Parathyroid adenoma (tissue), 2 donors: ENCODE data around the gene RYR1.
A peak's percentile ranks its signal among the peaks of the same experiment; 100 is the strongest.

Experiments used
- H2AFZ ChIP-seq: fragments of 300-600 bp; sonication (generic); one replicate; pipeline ENCODE4 v1.7.0; 2017; ENCODE audit warnings: antibody characterized with exemption, mild to moderate bottlenecking
- H3K27ac ChIP-seq: fragments of 300-600 bp; sonication (generic); one replicate; pipeline ENCODE4 v1.7.0; 2017
- H3K27me3 ChIP-seq: fragments of 300-600 bp; sonication (generic); one replicate; pipeline ENCODE4 v1.7.0; 2017; ENCODE audit warnings: low read length; ENCODE audit not compliant: control insufficient read depth, insufficient read depth
- H3K36me3 ChIP-seq: fragments of 300-600 bp; sonication (generic); one replicate; pipeline ENCODE4 v1.7.0; 2017; ENCODE audit warnings: low read length; ENCODE audit not compliant: control insufficient read depth, insufficient read depth
- H3K4me1 ChIP-seq: fragments of 300-600 bp; sonication (generic); one replicate; pipeline ENCODE4 v1.7.0; 2017; ENCODE audit warnings: control low read depth
- H3K4me2 ChIP-seq: fragments of 300-600 bp; sonication (generic); one replicate; pipeline ENCODE4 v1.7.0; 2017; ENCODE audit warnings: low read length
- H3K4me3 ChIP-seq: fragments of 300-600 bp; sonication (generic); one replicate; pipeline ENCODE4 v1.7.0; 2017; ENCODE audit warnings: low read depth, low read length
- H3K79me2 ChIP-seq: fragments of 300-600 bp; sonication (generic); one replicate; pipeline ENCODE4 v1.7.0; 2017; ENCODE audit warnings: control low read depth
- H3K9ac ChIP-seq: fragments of 300-600 bp; sonication (generic); one replicate; pipeline ENCODE4 v1.7.0; 2017; ENCODE audit warnings: mild to moderate bottlenecking
- H3K9me3 ChIP-seq: fragments of 300-600 bp; sonication (generic); one replicate; pipeline ENCODE4 v1.7.0; 2017; ENCODE audit warnings: low read length; ENCODE audit not compliant: control insufficient read depth
- CTCF ChIP-seq: fragments of 300-600 bp; sonication (generic); IDR thresholded peaks from one replicate; pipeline ENCODE4 v1.7.0; 2017; ENCODE audit warnings: antibody characterized with exemption, mild to moderate bottlenecking
- donor health status: primary hyperparathyroidism.

Gene RYR1

GRCh38 chr19:38543807-38544568 lies 110.5 kb downstream of the RYR1 start:
- Histone ChIP-seq H3K4me1 (peaks cover 3% of the 10 kb centered on the region), H3K36me3 (no peaks in the 10 kb centered on the region), H3K79me2 (no peaks in the 10 kb centered on the region), H3K4me3 (peak overlapping the region; percentile 33), H2AFZ (peak overlapping the region; percentile 68), H3K27me3 (no peaks in the 10 kb centered on the region), H3K4me2 (peak overlapping the region; percentile 61), H3K9me3 (no peaks in the 10 kb centered on the region), H3K9ac (no peak overlapping the region), H3K27ac (no peak overlapping the region)
- TF ChIP-seq CTCF = peak; percentile 72

GRCh38 chr19:38544569-38545315 lies 111.3 kb downstream of the RYR1 start:
- TF ChIP-seq CTCF = no peak
- Histone ChIP-seq H3K9ac (no peak overlapping the region), H3K36me3 (no peaks in the 10 kb centered on the region), H3K79me2 (no peaks in the 10 kb centered on the region), H3K9me3 (no peaks in the 10 kb centered on the region), H3K4me2 (peak overlapping the region; percentile 61), H3K4me1 (peaks cover 3% of the 10 kb centered on the region), H3K27ac (no peak overlapping the region), H2AFZ (peak overlapping the region; percentile 68), H3K27me3 (no peaks in the 10 kb centered on the region), H3K4me3 (peak overlapping the region; percentile 33)

DNA sequence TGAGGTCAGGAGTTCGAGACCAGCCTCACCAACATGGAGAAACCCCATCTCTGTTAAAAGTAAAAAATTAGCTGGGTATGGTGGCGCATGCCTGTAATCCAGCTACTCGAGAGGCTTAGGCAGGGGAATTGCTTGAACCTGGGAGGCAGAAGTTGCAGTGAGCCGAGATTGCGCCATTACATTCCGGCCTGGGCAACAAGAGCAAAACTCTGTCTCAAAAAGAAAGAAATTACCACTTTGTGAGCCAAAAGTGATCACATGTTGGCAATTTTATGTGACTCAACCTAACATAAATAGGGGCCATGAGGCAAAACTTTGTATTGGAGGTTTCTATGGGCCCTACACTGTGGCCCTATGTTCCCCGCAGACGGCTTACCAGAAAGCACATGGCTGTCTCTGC lies 112.1 kb downstream of the RYR1 start:
- no peaks in the 10 kb centered on the region for H3K36me3 ChIP-seq
- TF ChIP-seq CTCF = no peak
- no peaks in the 10 kb centered on the region for H3K9me3 ChIP-seq
- H3K4me3 ChIP-seq = no peak overlapping the region
- no peak overlapping the region for H3K4me2 ChIP-seq
- H3K27me3 ChIP-seq = no peaks in the 10 kb centered on the region
- no peak overlapping the region for H2AFZ ChIP-seq
- no peak overlapping the region for H3K9ac ChIP-seq
- no peaks in the 10 kb centered on the region for H3K79me2 ChIP-seq
- no peak overlapping the region for H3K27ac ChIP-seq
- peaks cover 3% of the 10 kb centered on the region for H3K4me1 ChIP-seq

GRCh38 chr19:38547421-38547820 lies 113.9 kb downstream of the RYR1 start:
- H3K9me3 ChIP-seq = no peaks in the 10 kb centered on the region
- H3K36me3 ChIP-seq = no peaks in the 10 kb centered on the region
- no peak overlapping the region for H3K9ac ChIP-seq
- H3K4me1 ChIP-seq = peaks cover 3% of the 10 kb centered on the region
- no peaks in the 10 kb centered on the region for H3K27me3 ChIP-seq
- H3K4me2 ChIP-seq = no peak overlapping the region
- no peaks in the 10 kb centered on the region for H3K79me2 ChIP-seq
- no peak overlapping the region for H2AFZ ChIP-seq
- no peak overlapping the region for H3K27ac ChIP-seq
- TF ChIP-seq CTCF = no peak
- H3K4me3 ChIP-seq = no peak overlapping the region
